Measurements from ENCODE around the gene P2RX1. TPM values are rescaled to one million over a fixed set of nuclear protein-coding genes. Genes with fewer than 3 reads are reported as not detected.

Gene P2RX1
- total and polyA plus RNA-seq, 5 donors from 2014 or later: 2.3 TPM; not detected in 4

- ATAC-seq (ENCODE audit: low read depth in 2 of 2) (no peak), DNase-seq (no peak)
- Mint-ChIP-seq H3K9me3 (no peaks in the 10 kb centered on the region), H3K27me3 (no peaks in the 10 kb centered on the region), H3K36me3 (peaks cover 19% of the 10 kb centered on the region), H3K4me3 (no peak overlapping the region), H3K27ac (no peak overlapping the region), H3K4me1 (peaks cover 0 to 2% (median under 1%) of the 10 kb centered on the region in 4 donors)
- Histone ChIP-seq H3K27me3 (ENCODE audit: control insufficient read depth, insufficient read depth, low read length) (no peaks in the 10 kb centered on the region), H3K9me3 (ENCODE audit: control insufficient read depth in 2 of 2, low read length in 2 of 2) (no peaks in the 10 kb centered on the region), H3K4me3 (ENCODE audit: low read depth, low read length) (no peak overlapping the region), H3K27ac (ENCODE audit: insufficient read depth, low read length, poor library complexity, severe bottlenecking) (no peak overlapping the region), H3K36me3 (ENCODE audit: control insufficient read depth, insufficient read depth, low read length) (peaks cover 5% of the 10 kb centered on the region), H3K4me1 (ENCODE audit: control insufficient read depth, insufficient read depth, low read length, poor library complexity, severe bottlenecking) (no peaks in the 10 kb centered on the region)
Measured at GRCh38 chr17:3877220-3877619, 39.0 kb downstream of the P2RX1 start.

GRCh38 chr17:3875317-3875716, 40.9 kb downstream of the P2RX1 start:
- peaks cover 0 to 2% (median under 1%) of the 10 kb centered on the region in 4 donors for H3K4me1 Mint-ChIP-seq
- H3K27ac Mint-ChIP-seq: peak overlapping the region in 1 of 3 donors; percentile 35
- Histone ChIP-seq H3K4me1 (ENCODE audit: control insufficient read depth, insufficient read depth, low read length, poor library complexity, severe bottlenecking) (no peaks in the 10 kb centered on the region), H3K9me3 (ENCODE audit: control insufficient read depth in 2 of 2, low read length in 2 of 2) (no peaks in the 10 kb centered on the region), H3K36me3 (ENCODE audit: control insufficient read depth, insufficient read depth, low read length) (peaks cover 5% of the 10 kb centered on the region), H3K4me3 (ENCODE audit: low read depth, low read length) (no peak overlapping the region), H3K27me3 (ENCODE audit: control insufficient read depth, insufficient read depth, low read length) (no peaks in the 10 kb centered on the region), H3K27ac (ENCODE audit: insufficient read depth, low read length, poor library complexity, severe bottlenecking) (no peak overlapping the region)
- H3K36me3 Mint-ChIP-seq: peaks cover 15% of the 10 kb centered on the region
- DNase-seq (no peak), ATAC-seq (ENCODE audit: low read depth in 2 of 2) (no peak)
- H3K4me3 Mint-ChIP-seq: no peak overlapping the region
- H3K9me3 Mint-ChIP-seq: no peaks in the 10 kb centered on the region
- H3K27me3 Mint-ChIP-seq: no peaks in the 10 kb centered on the region

- no peak overlapping the region for H3K4me3 Mint-ChIP-seq
- DNase-seq (no peak), ATAC-seq (ENCODE audit: low read depth in 2 of 2) (no peak)
- no peaks in the 10 kb centered on the region for H3K4me1 ChIP-seq (ENCODE audit: control insufficient read depth, insufficient read depth, low read length, poor library complexity, severe bottlenecking)
- no peaks in the 10 kb centered on the region for H3K9me3 ChIP-seq (ENCODE audit: control insufficient read depth in 2 of 2, low read length in 2 of 2)
- no peaks in the 10 kb centered on the region for H3K9me3 Mint-ChIP-seq
- H3K27ac Mint-ChIP-seq: peak overlapping the region in 1 of 3 donors; percentile 82
- no peak overlapping the region for H3K27ac ChIP-seq (ENCODE audit: insufficient read depth, low read length, poor library complexity, severe bottlenecking)
- H3K4me1 Mint-ChIP-seq: peaks cover 0 to 1% (median 0%) of the 10 kb centered on the region in 4 donors
- H3K36me3 Mint-ChIP-seq: peaks cover 5% of the 10 kb centered on the region
- no peaks in the 10 kb centered on the region for H3K27me3 ChIP-seq (ENCODE audit: control insufficient read depth, insufficient read depth, low read length)
- H3K27me3 Mint-ChIP-seq: no peaks in the 10 kb centered on the region
- no peak overlapping the region for H3K4me3 ChIP-seq (ENCODE audit: low read depth, low read length)
- peaks cover 5% of the 10 kb centered on the region for H3K36me3 ChIP-seq (ENCODE audit: control insufficient read depth, insufficient read depth, low read length)
Measured at GRCh38 chr17:3873862-3874261, 42.4 kb downstream of the P2RX1 start.

- Mint-ChIP-seq H3K27me3 (no peaks in the 10 kb centered on the region), H3K4me1 (no peaks in the 10 kb centered on the region), H3K9me3 (no peaks in the 10 kb centered on the region), H3K27ac (no peak overlapping the region), H3K36me3 (peaks cover 11% of the 10 kb centered on the region), H3K4me3 (no peak overlapping the region)
- Histone ChIP-seq H3K27me3 (ENCODE audit: control insufficient read depth, insufficient read depth, low read length) (no peaks in the 10 kb centered on the region), H3K4me3 (ENCODE audit: low read depth, low read length) (no peak overlapping the region), H3K27ac (ENCODE audit: insufficient read depth, low read length, poor library complexity, severe bottlenecking) (no peak overlapping the region), H3K4me1 (ENCODE audit: control insufficient read depth, insufficient read depth, low read length, poor library complexity, severe bottlenecking) (no peaks in the 10 kb centered on the region), H3K9me3 (ENCODE audit: control insufficient read depth in 2 of 2, low read length in 2 of 2) (no peaks in the 10 kb centered on the region), H3K36me3 (ENCODE audit: control insufficient read depth, insufficient read depth, low read length) (peaks cover 4% of the 10 kb centered on the region)
- ATAC-seq (ENCODE audit: low read depth in 2 of 2) (peak in 1 of 2 donors; percentile 52), DNase-seq (no peak)
Measured at GRCh38 chr17:3870871-3871306, 45.4 kb downstream of the P2RX1 start.

- no peaks in the 10 kb centered on the region for H3K9me3 Mint-ChIP-seq
- H3K4me1 Mint-ChIP-seq: no peaks in the 10 kb centered on the region
- H3K4me1 ChIP-seq (ENCODE audit: control insufficient read depth, insufficient read depth, low read length, poor library complexity, severe bottlenecking): no peaks in the 10 kb centered on the region
- no peak overlapping the region for H3K27ac ChIP-seq (ENCODE audit: insufficient read depth, low read length, poor library complexity, severe bottlenecking)
- no peaks in the 10 kb centered on the region for H3K27me3 ChIP-seq (ENCODE audit: control insufficient read depth, insufficient read depth, low read length)
- no peak overlapping the region for H3K4me3 Mint-ChIP-seq
- H3K36me3 Mint-ChIP-seq: peaks cover 5% of the 10 kb centered on the region
- DNase-seq (no peak), ATAC-seq (ENCODE audit: low read depth in 2 of 2) (no peak)
- no peaks in the 10 kb centered on the region for H3K36me3 ChIP-seq (ENCODE audit: control insufficient read depth, insufficient read depth, low read length)
- no peak overlapping the region for H3K4me3 ChIP-seq (ENCODE audit: low read depth, low read length)
- H3K27ac Mint-ChIP-seq: no peak overlapping the region
- no peaks in the 10 kb centered on the region for H3K27me3 Mint-ChIP-seq
- no peaks in the 10 kb centered on the region for H3K9me3 ChIP-seq (ENCODE audit: control insufficient read depth in 2 of 2, low read length in 2 of 2)
Measured at GRCh38 chr17:3867606-3868005, 48.7 kb downstream of the P2RX1 start.

- Mint-ChIP-seq H3K4me1 (no peaks in the 10 kb centered on the region), H3K4me3 (no peak overlapping the region), H3K27me3 (no peaks in the 10 kb centered on the region), H3K9me3 (no peaks in the 10 kb centered on the region), H3K36me3 (peaks cover 5% of the 10 kb centered on the region), H3K27ac (no peak overlapping the region)
- H3K36me3 ChIP-seq (ENCODE audit: control insufficient read depth, insufficient read depth, low read length): no peaks in the 10 kb centered on the region
- H3K27ac ChIP-seq (ENCODE audit: insufficient read depth, low read length, poor library complexity, severe bottlenecking): no peak overlapping the region
- no peaks in the 10 kb centered on the region for H3K9me3 ChIP-seq (ENCODE audit: control insufficient read depth in 2 of 2, low read length in 2 of 2)
- H3K4me1 ChIP-seq (ENCODE audit: control insufficient read depth, insufficient read depth, low read length, poor library complexity, severe bottlenecking): no peaks in the 10 kb centered on the region
- ATAC-seq (ENCODE audit: low read depth in 2 of 2) (no peak), DNase-seq (no peak)
- no peak overlapping the region for H3K4me3 ChIP-seq (ENCODE audit: low read depth, low read length)
- no peaks in the 10 kb centered on the region for H3K27me3 ChIP-seq (ENCODE audit: control insufficient read depth, insufficient read depth, low read length)
Measured at GRCh38 chr17:3867106-3867505, 49.2 kb downstream of the P2RX1 start.

- H3K27me3 ChIP-seq (ENCODE audit: control insufficient read depth, insufficient read depth, low read length): no peaks in the 10 kb centered on the region
- H3K9me3 Mint-ChIP-seq: no peaks in the 10 kb centered on the region
- H3K27ac ChIP-seq (ENCODE audit: insufficient read depth, low read length, poor library complexity, severe bottlenecking): no peak overlapping the region
- H3K4me3 ChIP-seq (ENCODE audit: low read depth, low read length): no peak overlapping the region
- no peaks in the 10 kb centered on the region for H3K4me1 ChIP-seq (ENCODE audit: control insufficient read depth, insufficient read depth, low read length, poor library complexity, severe bottlenecking)
- H3K27ac Mint-ChIP-seq: no peak overlapping the region
- no peak overlapping the region for H3K4me3 Mint-ChIP-seq
- DNase-seq: no peak
- H3K36me3 ChIP-seq (ENCODE audit: control insufficient read depth, insufficient read depth, low read length): no peaks in the 10 kb centered on the region
- peaks cover 5% of the 10 kb centered on the region for H3K36me3 Mint-ChIP-seq
- ATAC-seq (ENCODE audit: low read depth in 2 of 2): no peak
- H3K9me3 ChIP-seq (ENCODE audit: control insufficient read depth in 2 of 2, low read length in 2 of 2): no peaks in the 10 kb centered on the region
- no peaks in the 10 kb centered on the region for H3K4me1 Mint-ChIP-seq
- H3K27me3 Mint-ChIP-seq: no peaks in the 10 kb centered on the region
Measured at GRCh38 chr17:3866276-3866675, 50.0 kb downstream of the P2RX1 start.

- Histone ChIP-seq H3K4me3 (ENCODE audit: low read depth, low read length) (no peak overlapping the region), H3K9me3 (ENCODE audit: control insufficient read depth in 2 of 2, low read length in 2 of 2) (no peaks in the 10 kb centered on the region), H3K36me3 (ENCODE audit: control insufficient read depth, insufficient read depth, low read length) (peaks cover 3% of the 10 kb centered on the region), H3K27me3 (ENCODE audit: control insufficient read depth, insufficient read depth, low read length) (no peaks in the 10 kb centered on the region), H3K27ac (ENCODE audit: insufficient read depth, low read length, poor library complexity, severe bottlenecking) (no peak overlapping the region), H3K4me1 (ENCODE audit: control insufficient read depth, insufficient read depth, low read length, poor library complexity, severe bottlenecking) (no peaks in the 10 kb centered on the region)
- peaks cover 5% of the 10 kb centered on the region for H3K36me3 Mint-ChIP-seq
- H3K27ac Mint-ChIP-seq: peak overlapping the region in 1 of 3 donors; percentile 20
- ATAC-seq (ENCODE audit: low read depth in 2 of 2) (no peak), DNase-seq (no peak)
- H3K4me3 Mint-ChIP-seq: no peak overlapping the region
- no peaks in the 10 kb centered on the region for H3K27me3 Mint-ChIP-seq
- no peaks in the 10 kb centered on the region for H3K4me1 Mint-ChIP-seq
- H3K9me3 Mint-ChIP-seq: no peaks in the 10 kb centered on the region
Measured at GRCh38 chr17:3865176-3865575, 51.1 kb downstream of the P2RX1 start.
